Hepatocyte (in vitro differentiated cells): ENCODE data around the gene TTLL5. TPM values are rescaled to one million over a fixed set of nuclear protein-coding genes. Genes with fewer than 3 reads are reported as not detected.

Experiments used
- DNase-seq: peaks from one replicate; pipeline ENCODE4 v3.0.0-alpha.2; 2016; ENCODE audit warnings: low spot score
- H2AFZ ChIP-seq: fragments of 200-600 bp; sonication (generic); 2 replicates; pipeline ENCODE4 v1.6.0; 2016; ENCODE audit warnings: antibody characterized with exemption, mild to moderate bottlenecking
- H3K27ac ChIP-seq: fragments of 200-600 bp; sonication (generic); 2 replicates; pipeline ENCODE4 v1.5.1; 2016; ENCODE audit warnings: mild to moderate bottlenecking
- H3K27me3 ChIP-seq: fragments of 200-600 bp; sonication (generic); 2 replicates; pipeline ENCODE4 v1.6.1; 2016
- H3K36me3 ChIP-seq: fragments of 200-600 bp; sonication (generic); replicated peaks from 2 replicates; pipeline ENCODE4 v1.5.1; 2016; ENCODE audit warnings: low read depth; ENCODE audit not compliant: insufficient read depth
- H3K4me1 ChIP-seq: fragments of 200-600 bp; sonication (generic); 2 replicates; pipeline ENCODE4 v1.5.1; 2016; ENCODE audit warnings: mild to moderate bottlenecking, moderate library complexity; ENCODE audit not compliant: insufficient read depth
- H3K4me2 ChIP-seq: fragments of 200-600 bp; sonication (generic); 2 replicates; pipeline ENCODE4 v1.6.0; 2016
- H3K4me3 ChIP-seq: fragments of 200-600 bp; sonication (generic); 2 replicates; pipeline ENCODE4 v1.5.1; 2016; ENCODE audit warnings: mild to moderate bottlenecking
- H3K79me2 ChIP-seq: fragments of 200-600 bp; sonication (generic); 2 replicates; pipeline ENCODE4 v1.6.0; 2017; ENCODE audit warnings: mild to moderate bottlenecking
- H3K9me2 ChIP-seq: fragments of 200-600 bp; sonication (generic); replicated peaks from 2 replicates; pipeline ENCODE4 v1.6.0; 2017; ENCODE audit warnings: mild to moderate bottlenecking; ENCODE audit not compliant: insufficient read depth
- H3K9me3 ChIP-seq: fragments of 200-600 bp; sonication (generic); 2 replicates; pipeline ENCODE4 v1.5.1; 2016; ENCODE audit warnings: low read depth, mild to moderate bottlenecking
- H4K20me1 ChIP-seq: fragments of 200-600 bp; sonication (generic); 2 replicates; pipeline ENCODE4 v1.6.0; 2016; ENCODE audit warnings: mild to moderate bottlenecking; ENCODE audit not compliant: insufficient read depth, poor library complexity, severe bottlenecking
- CTCF ChIP-seq: fragments of 200-600 bp; sonication (generic); IDR thresholded peaks from 2 replicates; pipeline ENCODE4 v1.5.1; 2016; ENCODE audit warnings: antibody characterized with exemption, mild to moderate bottlenecking; ENCODE audit not compliant: poor library complexity
- EZH2 ChIP-seq: fragments of 200-600 bp; sonication (generic); IDR thresholded peaks from 2 replicates; pipeline ENCODE4 v1.6.1; 2016; ENCODE audit warnings: antibody characterized with exemption, mild to moderate bottlenecking, borderline replicate concordance
- EZH2phosphoT487 ChIP-seq: fragments of 200-600 bp; sonication (generic); IDR thresholded peaks from one replicate; pipeline ENCODE4 v1.6.1; 2018; ENCODE audit warnings: antibody characterized with exemption, mild to moderate bottlenecking, low read depth, moderate library complexity; ENCODE audit not compliant: unreplicated experiment, severe bottlenecking
- WGBS: methylation state at CpG from one replicate; pipeline ENCODE4 v1.1.6; 2016; ENCODE audit warnings: low lambda C conversion rate; ENCODE audit errors: missing lambda C conversion rate; 5-methylcytosine and 5-hydroxymethylcytosine counted together
- polyA plus RNA-seq: library from polyadenylated mRNA; unstranded; fragments of >200 nt; fragmentation: Nextera tagmentation; extraction: Ambion mirVana; gene quantifications from 2 replicates; pipeline ENCODE4 v1.2.1, GENCODE V29; 2016
- total RNA-seq: library from RNA; depleted of rRNA; stranded (reverse); fragments of >200 nt; gene quantifications from 2 replicates; pipeline ENCODE4 v1.2.3, GENCODE V29; 2014

Gene TTLL5
- total and polyA plus RNA-seq, 2 experiments from 2014 or later = 8.9 to 11.1 TPM

- Histone ChIP-seq H3K36me3 (no peaks in the 10 kb centered on the region), H3K27me3 (no peaks in the 10 kb centered on the region), H3K9me2 (no peaks in the 10 kb centered on the region), H2AFZ (no peak overlapping the region), H3K4me3 (no peak overlapping the region), H3K4me2 (peak overlapping the region; percentile 91), H3K9me3 (no peaks in the 10 kb centered on the region), H3K79me2 (peaks cover 38% of the 10 kb centered on the region), H3K4me1 (peaks cover 20% of the 10 kb centered on the region), H4K20me1 (no peaks in the 10 kb centered on the region), H3K27ac (no peak overlapping the region)
- WGBS = 47% methylated on average over 3 of the region's 3 CpGs
- DNase-seq = no peak
- TF ChIP-seq EZH2 (no peak), EZH2phosphoT487 (no peak), CTCF (no peak)
These were observed 316.5 kb downstream of the TTLL5 start for GRCh38 chr14:75977582-75977943.

- peaks cover 20% of the 10 kb centered on the region for H3K4me1 ChIP-seq
- H3K27ac ChIP-seq = no peak overlapping the region
- no peak overlapping the region for H3K4me3 ChIP-seq
- no peak overlapping the region for H2AFZ ChIP-seq
- DNase-seq = no peak
- no peak for TF ChIP-seq EZH2phosphoT487
- no peak for TF ChIP-seq EZH2
- TF ChIP-seq CTCF = no peak
- 76% methylated on average over 10 of the region's 10 CpGs for WGBS
- H3K36me3 ChIP-seq = no peaks in the 10 kb centered on the region
- no peaks in the 10 kb centered on the region for H3K9me2 ChIP-seq
- H3K79me2 ChIP-seq = peaks cover 38% of the 10 kb centered on the region
- no peaks in the 10 kb centered on the region for H4K20me1 ChIP-seq
- H3K9me3 ChIP-seq = no peaks in the 10 kb centered on the region
- H3K27me3 ChIP-seq = no peaks in the 10 kb centered on the region
- peak overlapping the region; percentile 91 for H3K4me2 ChIP-seq
These were observed 317.2 kb downstream of the TTLL5 start for GRCh38 chr14:75978249-75978731.

GRCh38 chr14:75979071-75979571, 318.1 kb downstream of the TTLL5 start:
- TF ChIP-seq EZH2phosphoT487 (no peak), CTCF (peak; percentile 77)
- no peaks in the 10 kb centered on the region for H4K20me1 ChIP-seq
- no peaks in the 10 kb centered on the region for H3K36me3 ChIP-seq
- peaks cover 20% of the 10 kb centered on the region for H3K4me1 ChIP-seq
- peak; percentile 62 for DNase-seq
- H3K79me2 ChIP-seq = peaks cover 38% of the 10 kb centered on the region
- no peaks in the 10 kb centered on the region for H3K9me2 ChIP-seq
- H3K27ac ChIP-seq = no peak overlapping the region
- no peaks in the 10 kb centered on the region for H3K27me3 ChIP-seq
- no peaks in the 10 kb centered on the region for H3K9me3 ChIP-seq
- H3K4me3 ChIP-seq = no peak overlapping the region
- H2AFZ ChIP-seq = no peak overlapping the region
- WGBS = 70% methylated on average over 14 of the region's 14 CpGs
- H3K4me2 ChIP-seq = peak overlapping the region; percentile 91
